GM19452 (cell line): ENCODE data around the gene ARL4D.
"Not testable (repeated sequence)": the region's sequence is repeated elsewhere in the genome, so short reads cannot be mapped to it uniquely, and the experiment has no call there.

Experiments
- ATAC-seq: cut with Tn5 transposase; IDR thresholded peaks from one replicate; pipeline ENCODE4 v1.9.1; 2021; ENCODE audit not compliant: unreplicated experiment

The ARL4D gene

DNA sequence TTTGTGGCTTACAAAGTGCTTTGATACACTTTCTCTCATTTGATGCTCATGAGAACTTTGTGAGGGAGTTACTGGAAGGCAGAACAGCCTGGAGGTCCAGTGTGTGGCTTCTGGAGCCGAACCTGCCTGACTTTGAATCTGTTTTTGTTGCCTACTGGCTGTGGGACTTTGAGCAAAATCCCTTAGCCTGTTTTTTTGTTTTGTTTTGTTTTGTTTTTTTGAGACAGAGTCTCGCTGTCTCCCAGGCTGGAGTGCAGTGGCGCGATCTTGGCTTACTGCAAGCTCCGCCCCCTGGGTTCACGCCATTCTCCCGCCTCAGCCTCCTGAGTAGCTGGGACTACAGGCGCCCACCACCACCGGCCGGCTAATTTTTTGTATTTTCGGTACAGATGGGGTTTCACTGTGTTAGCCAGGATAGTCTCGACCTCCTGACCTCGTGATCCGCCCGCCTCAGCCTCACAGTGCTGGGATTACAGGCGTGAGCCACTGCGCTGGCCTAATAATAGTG is 20.6 kb downstream of the ARL4D start:
- not testable (repeated sequence) for ATAC-seq

DNA sequence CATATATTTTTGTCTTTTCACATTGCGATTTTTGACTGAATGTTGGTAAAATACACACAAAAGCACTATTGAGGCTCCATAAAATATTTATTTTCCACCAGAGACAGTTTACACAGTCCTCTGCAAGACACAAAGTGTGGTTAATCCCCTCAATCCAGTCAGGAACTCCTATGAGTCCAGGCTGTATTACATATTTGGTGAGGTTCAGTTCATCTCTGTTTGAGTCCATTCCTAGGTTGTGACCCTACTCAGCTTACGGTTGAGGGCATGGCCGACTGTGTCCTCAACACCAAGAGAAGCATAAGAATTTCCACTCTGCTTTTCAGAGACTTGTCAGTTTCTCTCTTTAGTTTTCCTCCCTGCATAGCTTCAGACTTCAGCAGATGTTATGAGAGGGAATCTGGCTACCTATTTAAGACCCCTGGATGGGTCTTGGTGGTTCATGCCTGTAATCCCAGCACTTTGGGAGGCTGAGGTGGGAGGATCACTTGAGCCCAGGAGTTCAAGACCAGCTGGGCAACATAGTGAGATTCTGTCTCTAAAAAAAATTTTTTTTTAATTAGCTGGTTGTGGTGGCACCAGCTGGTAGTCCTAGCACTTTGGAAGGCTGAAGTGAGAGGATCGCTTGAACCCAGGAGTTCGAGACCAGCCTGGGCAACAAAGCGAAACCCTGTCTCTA is 25.1 kb downstream of the ARL4D start:
- ATAC-seq: no peak

DNA sequence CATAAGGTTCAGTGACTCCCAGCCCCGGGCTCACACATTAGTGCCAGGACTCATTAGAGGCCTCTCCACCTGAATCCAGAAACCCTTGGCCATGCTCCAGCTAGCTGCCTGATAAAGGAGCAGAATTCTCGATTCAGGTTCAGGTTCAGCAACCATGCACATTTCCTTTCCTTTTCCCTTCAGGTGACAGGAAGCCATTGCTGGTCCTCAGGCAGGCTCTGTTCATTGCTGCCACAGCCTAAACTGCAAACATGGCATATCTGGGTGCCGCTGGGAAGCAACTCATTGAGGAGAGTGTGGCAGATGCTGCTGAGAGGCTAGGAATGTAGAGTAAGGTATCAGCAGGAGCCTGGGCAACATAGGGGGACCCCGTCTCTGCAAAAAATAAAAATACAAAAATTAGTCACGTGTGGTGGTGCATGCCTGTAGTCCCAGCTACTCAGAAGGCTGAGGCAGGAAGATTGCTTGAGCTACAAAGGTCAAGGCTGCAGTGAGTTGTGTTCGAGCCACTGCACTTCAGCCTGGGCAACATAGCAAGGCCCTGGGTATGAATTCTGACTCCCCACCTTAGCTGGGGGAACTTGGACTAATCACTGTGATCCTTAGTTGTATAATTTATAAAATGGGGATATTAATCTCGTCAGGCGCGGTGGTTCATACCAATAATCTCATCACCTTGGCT is 28.7 kb downstream of the ARL4D start:
- ATAC-seq: no peak

DNA sequence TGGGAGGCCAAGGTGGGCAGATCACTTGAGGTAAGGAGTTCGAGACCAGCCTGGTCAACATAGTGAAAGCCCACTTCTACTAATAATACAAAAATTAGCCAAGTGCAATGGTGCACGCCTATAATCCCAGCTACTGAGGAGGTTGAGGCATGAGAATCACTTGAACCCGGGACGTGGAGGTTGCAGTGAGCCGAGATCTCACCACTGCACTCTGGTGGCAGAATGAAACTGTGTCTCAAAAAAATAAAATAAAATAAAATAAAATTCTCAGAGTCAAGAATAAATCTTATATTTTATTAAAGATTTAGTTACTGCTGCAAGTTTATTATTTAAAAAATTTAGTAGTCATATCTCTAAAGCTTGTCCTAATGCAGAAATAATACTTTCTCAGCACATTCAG is 29.7 kb downstream of the ARL4D start:
- ATAC-seq: no peak

DNA sequence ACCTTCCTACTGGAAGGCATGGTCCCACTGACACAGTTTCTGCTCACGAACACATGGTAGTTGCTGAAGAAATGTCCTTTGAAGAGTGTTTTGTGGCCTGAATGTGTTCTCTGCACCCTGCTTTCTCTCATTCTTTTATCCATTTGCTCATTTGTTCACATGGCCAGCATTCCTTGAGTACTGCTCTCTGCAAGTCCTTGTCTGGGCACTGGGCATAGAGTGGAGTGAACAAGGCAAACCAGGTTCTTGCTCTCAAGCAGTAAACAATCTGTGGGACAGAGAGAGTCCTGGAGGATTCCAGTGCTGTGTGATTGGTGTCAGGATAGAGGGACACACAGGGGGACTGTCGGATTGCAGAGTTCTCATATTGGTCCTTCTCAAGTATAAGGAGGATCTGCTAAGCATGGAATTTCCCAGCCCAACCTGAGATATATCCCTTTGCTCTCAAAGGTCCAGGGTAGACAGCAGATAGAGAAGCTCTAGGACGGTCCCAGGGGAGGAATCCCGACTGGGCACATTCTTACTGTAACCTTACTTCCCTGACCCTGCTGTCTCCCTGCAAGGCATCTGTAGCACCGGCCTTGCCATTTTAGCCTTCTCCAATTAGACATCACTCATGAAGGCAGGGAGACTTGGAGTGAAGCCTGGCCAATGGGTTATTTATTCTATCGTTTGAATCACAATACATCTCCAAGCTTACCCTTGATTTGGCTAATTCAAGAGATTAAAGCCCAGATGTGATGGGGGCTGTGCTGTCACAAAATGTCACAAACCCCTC is 32.3 kb downstream of the ARL4D start:
- ATAC-seq: no peak

DNA sequence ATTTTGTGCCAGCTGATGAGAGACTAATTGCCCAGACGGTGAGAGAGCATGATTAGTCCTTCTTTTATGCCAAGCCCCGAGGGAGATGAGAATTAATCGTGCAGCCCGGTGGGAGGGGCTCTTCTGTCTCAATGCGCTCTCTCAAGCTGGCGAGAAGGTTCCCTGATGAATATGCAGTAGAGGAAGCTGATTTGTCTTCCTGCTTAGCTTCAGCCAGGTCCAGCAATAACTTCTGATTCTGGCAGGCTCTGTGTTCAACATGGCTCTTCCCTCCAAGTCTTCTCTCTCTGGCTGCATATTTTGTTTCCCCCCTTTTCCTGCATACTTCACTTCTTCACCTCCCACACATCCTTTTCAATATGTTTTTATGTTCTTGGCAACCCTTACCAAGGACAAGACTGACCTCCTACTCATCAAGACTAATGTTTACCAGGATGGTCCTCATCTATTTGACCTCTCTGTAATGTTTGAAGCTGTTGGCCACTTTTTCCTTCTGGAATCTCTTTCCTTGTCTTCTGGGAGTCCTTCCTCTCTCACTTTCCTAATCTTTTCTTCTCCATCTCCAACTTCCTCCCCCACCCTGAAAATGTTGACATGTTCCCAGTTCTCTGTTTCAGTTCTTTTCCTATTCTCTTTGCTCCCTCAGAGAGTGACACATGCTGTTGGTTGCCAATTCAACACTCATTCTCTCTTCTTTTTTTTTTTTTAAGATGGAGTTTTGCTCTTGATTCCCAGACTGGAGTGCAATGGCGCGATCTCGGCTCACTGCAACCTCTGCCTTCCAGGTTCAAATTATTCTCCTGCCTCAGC is 33.1 kb downstream of the ARL4D start:
- no peak for ATAC-seq

DNA sequence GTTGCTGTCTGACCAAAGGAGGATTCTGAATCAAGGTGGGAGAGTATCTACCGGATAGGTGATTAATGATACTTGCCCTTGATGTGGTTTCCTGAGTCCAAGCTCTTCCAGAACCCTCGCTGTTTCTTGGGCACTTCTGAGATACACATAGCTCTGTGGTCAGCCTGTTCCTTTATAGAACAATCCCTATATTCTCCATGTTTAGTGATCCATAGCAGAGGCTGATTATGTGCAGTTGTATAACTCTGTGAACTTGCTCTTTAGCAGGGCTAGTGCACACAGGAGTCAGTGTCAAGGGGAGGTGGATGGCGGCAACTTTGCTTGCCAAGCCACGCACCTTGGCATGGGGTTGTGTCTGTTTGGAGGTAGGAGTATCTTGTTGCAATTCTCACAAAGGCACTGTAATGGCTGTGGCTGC is 36.1 kb downstream of the ARL4D start:
- ATAC-seq: no peak

DNA sequence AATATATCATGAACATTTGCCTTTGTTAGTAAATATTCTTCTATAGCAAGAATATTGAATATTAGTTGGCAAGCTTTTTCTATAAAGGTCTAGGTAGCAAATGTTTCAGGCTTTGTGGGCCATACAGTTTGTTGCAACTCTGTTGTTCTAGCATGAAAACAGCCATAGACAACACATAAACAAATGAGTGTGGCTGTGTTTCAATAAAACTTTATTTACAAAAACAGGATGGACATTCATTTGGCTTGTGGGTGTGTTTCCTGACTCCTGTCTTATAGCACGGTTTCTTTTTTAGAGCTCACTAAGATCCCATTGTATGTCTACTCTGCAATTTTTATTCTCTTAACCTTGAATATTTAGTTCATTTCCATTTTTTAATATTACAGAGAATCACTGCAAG is 39.0 kb downstream of the ARL4D start:
- no peak for ATAC-seq

DNA sequence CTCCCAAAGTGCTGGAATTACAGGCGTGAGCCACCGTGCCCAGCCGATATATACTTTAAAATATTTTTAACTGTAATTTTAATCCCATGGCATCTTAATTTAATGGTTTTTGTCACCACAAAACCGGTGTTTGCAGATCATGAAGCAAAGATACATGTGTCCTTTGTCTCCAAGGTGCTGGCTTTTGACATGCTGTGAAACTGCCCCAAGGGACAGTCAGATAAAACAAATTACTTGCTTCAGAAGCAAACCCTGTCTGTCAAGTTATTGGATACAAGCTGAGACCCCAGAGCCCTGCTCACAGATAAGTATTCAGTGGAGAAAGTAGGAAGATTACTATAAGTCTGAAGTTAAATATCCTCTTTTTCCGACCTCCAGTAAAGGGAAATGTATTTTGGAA is 39.8 kb downstream of the ARL4D start:
- ATAC-seq: no peak

DNA sequence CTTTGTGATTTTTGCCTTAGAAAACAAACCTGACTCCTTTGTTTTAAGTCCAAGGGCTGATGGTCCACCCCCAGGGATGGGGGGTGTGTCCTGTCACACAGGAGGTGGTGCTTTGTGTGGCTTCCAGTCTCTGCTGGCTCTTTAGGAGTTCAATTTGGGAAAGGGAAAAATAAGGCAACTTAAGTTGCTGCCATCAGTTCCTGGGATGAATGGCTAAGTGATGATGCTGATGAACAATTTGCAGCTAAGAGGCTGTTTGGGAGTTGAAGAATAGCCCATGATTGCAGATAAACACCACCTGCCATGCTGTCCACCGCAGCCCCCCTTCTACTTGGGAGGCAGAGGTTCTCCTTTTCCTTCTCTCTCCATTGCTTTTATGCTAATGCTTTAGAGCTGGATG is 40.2 kb downstream of the ARL4D start:
- ATAC-seq: no peak

DNA sequence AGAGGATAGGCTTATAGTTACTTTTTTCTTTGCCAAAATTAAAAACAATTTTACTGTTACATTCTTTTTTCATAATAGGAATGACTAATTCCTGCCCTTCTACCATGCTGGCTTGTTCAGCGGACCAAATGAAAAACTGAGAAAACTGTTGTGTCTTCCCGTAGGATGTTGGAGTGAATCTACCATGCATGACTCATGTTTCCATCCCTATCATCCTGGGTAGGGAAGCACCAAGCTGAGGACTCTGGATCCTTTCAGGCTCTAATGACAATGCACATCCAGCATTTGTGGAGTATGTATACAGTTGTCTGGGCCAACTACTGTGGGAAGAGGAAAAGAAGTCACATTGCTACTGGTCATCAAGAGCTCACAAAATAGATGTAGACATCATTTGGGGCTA is 43.9 kb downstream of the ARL4D start:
- ATAC-seq: no peak

DNA sequence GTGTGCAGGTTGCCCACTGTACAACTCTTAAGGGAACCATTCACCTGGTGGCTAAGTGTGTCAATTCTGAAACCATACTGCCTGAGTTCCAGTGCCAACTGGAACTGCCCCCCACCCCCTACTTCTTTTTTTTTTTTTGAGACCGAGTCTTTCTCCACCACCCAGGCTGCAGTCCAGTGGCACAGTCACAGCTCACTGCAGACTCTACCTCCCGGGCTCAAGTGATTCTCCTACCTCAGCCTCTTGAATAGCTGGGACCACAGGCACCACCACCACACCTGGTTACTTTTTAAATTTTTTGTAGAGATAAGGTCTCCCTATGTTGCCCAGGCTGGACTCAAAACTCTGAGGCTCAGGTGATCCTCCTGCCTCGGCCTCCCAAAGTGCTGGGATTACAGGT is 44.6 kb downstream of the ARL4D start:
- ATAC-seq: no peak

DNA sequence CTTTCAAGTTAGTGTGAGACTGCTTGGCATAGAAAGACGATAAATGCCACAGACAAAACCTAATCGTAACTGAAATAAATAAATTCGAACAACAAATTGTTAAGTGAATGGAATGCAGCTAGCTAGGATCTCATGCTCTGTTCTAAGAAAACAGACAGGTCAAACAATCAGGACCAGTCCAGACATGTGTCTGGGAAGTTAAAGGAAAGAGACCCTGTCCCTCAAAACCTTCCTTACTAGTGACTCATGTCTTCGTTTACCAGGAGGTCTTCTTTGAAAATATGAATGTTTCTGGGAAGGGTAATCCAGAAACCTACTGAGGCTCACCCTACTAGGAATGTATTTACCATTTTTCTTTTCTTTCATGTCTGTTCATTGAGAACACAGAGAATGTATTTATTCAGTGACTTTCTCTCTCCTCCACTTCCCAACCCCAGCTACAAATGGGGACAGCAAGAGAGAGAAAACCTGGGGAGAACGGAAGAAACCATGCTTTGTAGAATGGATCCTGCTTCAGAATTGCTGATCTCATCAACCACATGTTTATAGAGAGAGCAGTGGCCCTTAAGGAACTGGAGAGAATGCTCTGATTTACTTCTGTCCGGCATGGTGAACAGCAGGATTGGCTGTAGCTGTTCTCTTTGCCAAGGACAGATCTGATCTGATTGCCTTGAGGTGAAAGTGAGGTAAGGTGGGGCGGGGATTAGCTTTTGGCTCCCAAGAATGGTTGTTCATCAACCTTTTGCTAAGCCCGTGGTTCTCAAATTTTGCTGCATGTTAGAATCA is 45.6 kb downstream of the ARL4D start:
- ATAC-seq: no peak

DNA sequence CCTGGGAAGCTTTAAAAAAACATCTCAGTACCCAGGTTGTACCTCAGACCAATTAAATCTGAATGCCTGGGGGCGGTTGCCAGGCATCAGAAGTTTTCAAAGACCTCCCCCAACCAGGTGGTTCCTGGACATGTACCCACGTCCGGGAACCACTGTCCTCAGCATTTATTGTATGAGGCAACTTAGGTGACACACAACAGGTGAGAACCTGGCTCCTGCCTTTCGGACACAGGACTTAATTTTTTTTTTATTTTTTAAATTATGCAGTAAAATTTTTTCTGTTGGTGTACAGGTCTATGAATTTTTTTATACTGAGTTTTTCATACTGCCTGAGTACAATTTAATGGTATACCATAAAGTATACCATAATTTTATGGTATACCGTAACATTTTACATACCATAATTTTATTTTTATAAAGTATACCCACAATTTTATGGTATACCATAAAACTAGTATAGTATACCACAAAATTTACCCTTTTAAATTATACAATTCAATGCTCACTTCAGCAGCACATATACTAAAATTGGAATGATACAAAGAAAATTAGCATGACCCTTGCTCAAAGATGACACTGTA is 46.3 kb downstream of the ARL4D start:
- no peak for ATAC-seq

DNA sequence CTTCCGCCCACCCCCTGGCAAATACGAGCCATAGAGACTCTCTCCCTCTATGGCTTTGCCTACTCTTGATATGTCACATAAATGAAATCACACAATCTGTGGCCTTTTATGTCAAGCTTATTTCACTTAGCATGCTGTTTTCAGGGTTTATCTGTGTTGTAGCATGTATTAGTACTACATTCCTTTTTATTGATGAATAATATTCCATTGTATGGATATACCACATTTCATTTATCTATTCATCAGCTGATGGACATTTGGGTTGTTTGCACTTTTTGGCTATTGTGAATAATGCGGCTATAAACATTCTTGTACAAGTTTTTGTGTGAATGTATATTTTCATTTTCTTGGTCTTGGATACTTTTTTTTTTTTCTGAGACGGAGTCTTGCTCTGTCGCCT is 48.0 kb downstream of the ARL4D start:
- ATAC-seq: no peak

DNA sequence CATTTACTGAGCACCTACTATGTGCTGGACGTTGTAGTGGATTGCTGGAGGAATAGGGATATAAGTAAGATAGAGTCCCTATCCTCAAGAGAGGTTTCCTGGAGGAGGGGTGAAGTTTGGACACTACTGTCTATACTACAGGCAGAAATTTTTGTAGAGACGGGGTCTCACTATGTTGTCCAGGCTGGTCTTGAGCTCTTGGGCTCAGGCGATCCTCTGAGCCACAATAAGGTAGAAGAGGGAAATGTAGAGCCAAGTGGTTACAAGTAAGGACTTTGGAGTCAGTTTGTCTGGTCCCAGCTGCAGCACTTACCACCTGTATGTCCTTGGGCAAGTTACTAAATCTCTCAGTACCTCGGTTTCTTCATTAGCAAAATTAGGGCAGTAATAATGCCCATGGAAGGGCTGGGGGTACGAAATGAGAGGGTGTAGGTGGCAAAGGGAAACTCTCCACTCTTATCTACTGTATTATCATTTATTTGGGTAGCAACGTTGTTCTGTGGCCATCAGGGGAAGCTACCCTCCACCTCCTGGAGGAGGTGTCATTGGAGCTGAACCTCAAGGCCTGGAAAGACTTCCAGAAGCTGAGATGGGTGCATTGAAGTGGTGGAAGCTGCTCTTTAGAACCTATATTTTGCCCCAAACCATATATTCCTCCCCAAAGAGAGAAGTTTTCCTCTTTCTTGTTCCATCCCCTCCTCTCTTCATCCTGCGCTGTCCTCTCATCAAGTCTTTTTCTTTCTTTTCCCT is 50.1 kb downstream of the ARL4D start:
- no peak for ATAC-seq

DNA sequence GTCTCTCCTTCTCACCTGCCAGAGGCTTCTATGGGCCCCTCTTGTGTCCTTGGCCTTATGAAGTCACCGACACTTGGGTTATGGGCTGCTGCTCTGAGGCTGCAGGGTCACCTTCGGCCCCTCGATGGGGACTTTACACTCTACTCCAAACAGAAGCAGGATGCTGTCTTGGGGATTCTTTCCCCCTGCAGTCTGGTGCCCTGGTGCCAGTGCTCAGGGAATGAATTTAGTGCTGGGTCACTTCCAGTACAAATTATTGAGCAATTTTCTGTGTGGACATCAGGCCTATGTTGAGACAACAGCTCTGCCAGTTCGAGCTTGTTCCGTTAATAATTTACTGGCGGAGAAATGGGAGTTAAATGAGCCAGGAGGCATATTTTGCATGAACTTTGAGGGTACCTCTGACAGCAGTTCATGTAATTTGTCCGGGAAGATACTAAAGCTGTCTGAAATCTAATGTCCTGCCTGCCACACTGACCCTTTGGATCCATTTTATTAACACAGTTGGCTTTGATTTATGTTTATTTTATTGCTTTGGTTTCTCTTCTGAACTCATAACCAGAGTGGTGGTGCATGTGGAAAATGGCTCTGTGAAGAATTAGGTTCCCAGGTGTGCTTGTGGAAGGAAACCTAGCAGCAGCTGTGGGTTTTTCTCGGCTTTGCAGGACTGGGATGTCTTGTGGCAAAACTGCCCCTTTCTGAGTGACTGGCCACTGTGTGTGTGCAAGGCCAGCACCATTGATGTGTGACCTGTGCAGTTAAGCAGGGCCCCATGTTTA is 50.9 kb downstream of the ARL4D start:
- ATAC-seq: no peak
